Measurements from ENCODE around the gene CYP27C1.
"Not testable (repeated sequence)": the region's sequence is repeated elsewhere in the genome, so short reads cannot be mapped to it uniquely, and the experiment has no call there.

The CYP27C1 gene

GRCh38 chr2:127220768-127221527 lies 849 bp upstream of the CYP27C1 start:
- no peak for DNase-seq

DNA sequence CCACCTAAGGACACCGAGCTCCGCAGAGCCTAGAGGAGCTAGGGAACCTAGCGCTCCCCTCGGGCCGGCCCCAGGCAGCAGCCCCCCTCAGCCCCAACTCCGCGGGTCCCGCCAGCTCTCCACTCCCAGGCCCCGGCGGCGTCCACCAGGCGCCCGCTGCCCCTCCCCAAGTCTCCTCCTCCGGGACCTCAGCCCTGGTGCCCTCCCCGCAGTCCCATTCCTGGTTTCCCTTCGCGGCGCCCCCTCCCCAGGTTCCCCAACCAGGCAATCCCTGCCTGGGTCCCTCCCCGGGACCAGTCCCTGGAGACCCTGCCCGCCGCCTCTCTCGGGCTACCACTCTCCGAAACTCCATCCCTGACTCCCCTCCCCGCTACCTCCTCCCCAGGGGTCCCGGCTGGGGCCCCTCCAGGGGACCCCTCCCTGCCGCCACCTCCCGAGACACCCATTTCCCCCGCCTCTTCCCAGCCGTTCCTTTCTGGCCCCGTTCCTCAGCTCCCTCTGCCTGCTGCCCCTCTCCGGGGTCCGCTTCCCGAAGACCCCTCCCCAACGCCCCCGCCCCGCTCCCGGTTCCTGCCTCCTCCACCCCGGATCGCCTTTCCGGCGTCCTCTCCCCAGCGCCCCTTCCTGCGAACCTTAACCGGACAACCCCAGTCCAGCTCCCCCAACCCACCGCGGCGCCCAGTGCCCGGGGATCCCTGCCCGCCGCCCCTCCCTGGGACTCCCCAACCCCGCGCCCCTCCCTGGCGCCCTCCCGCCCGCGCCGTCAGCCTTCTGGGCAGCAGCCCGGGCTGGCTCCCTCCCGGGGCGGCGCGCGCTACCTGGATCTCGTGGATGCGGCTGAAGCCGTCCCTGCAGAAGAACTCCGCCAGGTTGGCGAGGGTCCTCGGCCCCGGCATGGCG lies 678 bp downstream of the CYP27C1 start:
- no peak for DNase-seq

- no peak for DNase-seq
Measured at GRCh38 chr2:127218812-127219170, 1.3 kb downstream of the CYP27C1 start.

GRCh38 chr2:127217470-127218325 lies 2.4 kb downstream of the CYP27C1 start:
- no peak for DNase-seq

GRCh38 chr2:127216593-127216992 lies 3.5 kb downstream of the CYP27C1 start:
- DNase-seq = no peak

GRCh38 chr2:127216095-127216494 lies 4.0 kb downstream of the CYP27C1 start:
- DNase-seq = no peak

GRCh38 chr2:127214201-127214600 lies 5.9 kb downstream of the CYP27C1 start:
- not testable (repeated sequence) for DNase-seq

DNA sequence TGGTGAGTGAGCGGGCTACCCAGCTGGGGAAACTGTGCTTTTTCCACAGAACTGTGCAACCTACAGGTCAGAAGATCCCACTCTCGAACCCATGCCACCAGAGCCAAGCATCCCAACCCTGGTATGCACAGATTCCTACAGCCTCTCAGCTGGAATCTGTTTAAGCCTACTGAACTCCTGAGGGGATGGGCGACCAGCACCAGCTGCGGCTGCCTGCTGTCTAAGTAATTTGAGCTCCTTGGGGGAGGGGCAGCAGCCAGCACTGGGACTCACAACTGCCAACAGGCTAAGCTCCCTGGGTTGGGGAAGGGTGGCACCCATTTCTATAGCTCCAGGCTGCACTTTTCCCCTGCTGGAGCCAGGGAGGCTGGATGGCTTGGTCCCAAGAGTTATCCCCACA lies 11.8 kb downstream of the CYP27C1 start:
- DNase-seq = no peak

- DNase-seq = no peak
Measured at GRCh38 chr2:127205218-127206125, 14.6 kb downstream of the CYP27C1 start.

DNA sequence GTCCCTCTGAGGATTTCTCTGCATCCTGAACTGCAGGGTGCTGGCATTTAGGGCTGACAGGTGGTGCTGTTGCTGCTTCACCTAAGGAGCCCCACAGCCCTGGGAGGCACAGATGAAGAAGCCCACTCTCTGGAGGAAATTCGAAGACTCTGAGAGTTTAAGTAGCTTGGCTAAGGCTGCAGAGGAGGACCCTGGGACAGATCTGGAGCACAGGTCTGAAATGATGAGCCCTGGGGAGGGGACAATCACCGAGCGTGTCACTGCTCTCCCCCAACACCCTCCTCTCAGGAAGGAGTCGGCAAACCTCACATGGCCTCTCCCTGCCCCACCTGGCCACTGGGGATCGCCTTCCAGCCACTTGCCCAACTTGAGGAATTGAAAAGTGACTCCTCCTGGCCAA lies 18.6 kb downstream of the CYP27C1 start:
- DNase-seq = no peak

GRCh38 chr2:127200962-127201361 lies 19.1 kb downstream of the CYP27C1 start:
- DNase-seq = no peak

DNA sequence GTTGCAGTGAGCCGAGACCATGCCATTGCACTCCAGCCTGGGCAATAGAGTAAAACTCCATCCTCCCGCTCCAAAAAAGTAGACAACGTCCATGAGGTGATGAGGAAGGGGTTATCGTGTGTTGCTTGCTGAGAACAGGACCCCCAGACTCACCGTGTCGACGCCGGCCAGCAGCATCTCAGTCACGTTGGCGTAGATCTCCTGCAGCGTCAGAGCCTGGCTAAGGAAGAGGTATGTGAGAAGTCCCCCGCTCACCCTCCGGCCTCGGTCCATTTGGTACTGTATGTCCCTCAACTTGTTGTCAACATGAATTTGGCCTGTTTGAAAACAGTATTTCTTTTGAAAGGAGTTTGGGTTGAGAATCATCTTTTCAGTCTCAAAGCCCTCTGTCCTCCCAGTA lies 20.9 kb downstream of the CYP27C1 start:
- no peak for DNase-seq

GRCh38 chr2:127197475-127198385 lies 22.4 kb downstream of the CYP27C1 start:
- DNase-seq = peak; percentile 38

DNA sequence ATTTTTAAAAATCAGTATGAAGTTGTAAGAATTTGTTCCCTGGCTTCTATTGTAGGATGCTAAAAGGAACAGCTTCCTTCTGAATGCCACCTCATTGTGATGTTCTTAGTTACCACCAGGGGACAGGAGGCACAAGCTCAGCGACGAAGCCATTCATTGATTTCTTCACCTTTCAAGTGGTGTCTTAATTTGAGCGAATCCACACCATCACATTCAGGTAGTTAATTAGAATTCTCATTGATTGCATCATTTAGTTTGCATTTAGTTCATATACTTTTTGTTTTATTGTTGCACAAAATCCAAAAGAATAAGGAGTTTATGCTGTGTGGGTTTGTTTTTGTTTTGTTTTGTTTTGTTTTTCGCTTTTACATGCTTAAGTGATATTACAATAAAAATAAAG lies 23.1 kb downstream of the CYP27C1 start:
- DNase-seq = peak; percentile 25

- DNase-seq = no peak
Measured at GRCh38 chr2:127196549-127196948, 23.6 kb downstream of the CYP27C1 start.

GRCh38 chr2:127195140-127196074 lies 24.7 kb downstream of the CYP27C1 start:
- no peak for DNase-seq

DNA sequence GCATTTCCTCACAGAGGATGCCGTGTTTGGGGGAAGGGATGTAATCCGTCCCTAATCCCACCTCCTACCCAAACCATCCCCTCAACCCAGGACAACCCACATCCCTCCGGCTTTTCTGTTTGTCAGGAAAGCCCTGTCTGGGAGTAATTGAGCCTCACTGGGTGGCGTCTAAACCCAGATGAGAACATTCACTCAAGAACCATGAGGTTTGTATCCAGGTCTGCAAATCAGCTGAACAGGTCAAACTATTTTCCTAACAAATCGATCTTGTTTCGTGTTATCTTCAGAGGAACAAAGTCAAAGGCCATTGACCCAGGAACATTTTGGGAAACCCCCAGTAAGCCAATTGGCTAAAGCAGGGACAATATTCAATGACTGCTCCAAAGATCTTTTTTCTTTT lies 25.7 kb downstream of the CYP27C1 start:
- no peak for DNase-seq

- DNase-seq = no peak
Measured at GRCh38 chr2:127193967-127194280, 26.2 kb downstream of the CYP27C1 start.

- DNase-seq = no peak
Measured at GRCh38 chr2:127193164-127193966, 26.7 kb downstream of the CYP27C1 start.
